PC-9 (cell line): ENCODE results near the gene CASS4. TPM values are rescaled to one million over a fixed set of nuclear protein-coding genes. Genes with fewer than 3 reads are reported as not detected.

Source experiments
- BruUV-seq: library from RNA; stranded (reverse); fragments of 400-500 nt; replicated peaks from 2 replicates; lab custom pipeline; 2021; lab: Mats Ljungman, UMichigan
- CTCF ChIA-PET: fragments of 300-600 bp; sonication (Branson Sonifier 250); formaldehyde crosslinking; loops from one replicate; lab custom pipeline; 2022; ENCODE audit warnings: antibody characterized with exemption; lab: Charles Lee
- POLR2A ChIA-PET: fragments of 300-600 bp; sonication (Branson Sonifier 250); formaldehyde crosslinking; loops from one replicate; lab custom pipeline; 2022; ENCODE audit warnings: antibody characterized with exemption; ENCODE audit not compliant: unreplicated experiment; lab: Charles Lee
- DNase-seq, 2 experiments: peaks; one replicate each; pipeline versions ENCODE4 v3.0.0 to v3.0.0-alpha.2; 2015 to 2022; ENCODE audit warnings: mixed read lengths in 1 of 2
- H2AFZ ChIP-seq: fragments of 200-600 bp; sonication (generic); 2 replicates; pipeline ENCODE4 v1.8.1; 2017; ENCODE audit warnings: antibody characterized with exemption
- H3F3A ChIP-seq: fragments of 200-600 bp; sonication (generic); 2 replicates; pipeline ENCODE4 v1.8.1; 2017; ENCODE audit warnings: antibody characterized with exemption, mild to moderate bottlenecking, low read depth; ENCODE audit not compliant: insufficient read depth
- H3K27ac ChIP-seq: fragments of 200-600 bp; sonication (generic); 2 replicates; pipeline ENCODE4 v1.6.1; 2016; ENCODE audit warnings: mixed run types
- H3K27me3 ChIP-seq: fragments of 200-600 bp; sonication (generic); 2 replicates; pipeline ENCODE4 v1.6.1; 2016; ENCODE audit warnings: low read depth, mixed run types; ENCODE audit not compliant: insufficient read depth
- H3K36me3 ChIP-seq: fragments of 200-600 bp; sonication (generic); 2 replicates; pipeline ENCODE4 v1.6.1; 2016; ENCODE audit warnings: low read depth, mixed run types
- H3K4me1 ChIP-seq: fragments of 200-600 bp; sonication (generic); replicated peaks from 2 replicates; pipeline ENCODE4 v1.6.1; 2016; ENCODE audit warnings: mixed run types; ENCODE audit not compliant: insufficient read depth
- H3K4me2 ChIP-seq: fragments of 200-600 bp; sonication (generic); 2 replicates; pipeline ENCODE4 v1.6.1; 2017; ENCODE audit warnings: mixed run types
- H3K4me3 ChIP-seq: fragments of 200-600 bp; sonication (generic); 2 replicates; pipeline ENCODE4 v1.6.1; 2016; ENCODE audit warnings: mixed run types
- H3K79me2 ChIP-seq: fragments of 200-600 bp; sonication (generic); 2 replicates; pipeline ENCODE4 v1.6.1; 2017; ENCODE audit warnings: low read depth, mixed run types
- H3K9me2 ChIP-seq: fragments of 200-600 bp; sonication (generic); 2 replicates; pipeline ENCODE4 v1.8.1; 2017; ENCODE audit warnings: mild to moderate bottlenecking; ENCODE audit not compliant: insufficient read depth
- H3K9me3 ChIP-seq: fragments of 200-600 bp; sonication (generic); 2 replicates; pipeline ENCODE4 v1.8.1; 2016; ENCODE audit warnings: low read depth; ENCODE audit not compliant: insufficient read depth
- H4K20me1 ChIP-seq: fragments of 200-600 bp; sonication (generic); 2 replicates; pipeline ENCODE4 v1.8.1; 2017; ENCODE audit not compliant: insufficient read depth
- EZH2 ChIP-seq: fragments of 200-600 bp; sonication (generic); IDR thresholded peaks from 2 replicates; pipeline ENCODE4 v1.8.0; 2017; ENCODE audit warnings: antibody characterized with exemption, low read depth
- intact Hi-C: fragments of 100-400 bp; cut with micrococcal nuclease; formaldehyde crosslinking; loops from one replicate; pipeline ENCODE4 v1.10.0; 2022; ENCODE audit not compliant: unreplicated experiment
- total RNA-seq: library from RNA; stranded (reverse); gene quantifications from 2 replicates; pipeline ENCODE4 v1.2.3, GENCODE V29; 2021
- TF ChIP-seq, protein P1 (sequence below): fragments of 200-600 bp; sonication (generic); conservative IDR thresholded peaks from 2 replicates; pipeline ENCODE4 v1.6.1; 2017; ENCODE audit warnings: mixed run types, antibody characterized with exemption, mild to moderate bottlenecking, moderate library complexity

CASS4 gene
- total RNA-seq, 1 experiment from 2014 or later, result 0.15 TPM

DNA sequence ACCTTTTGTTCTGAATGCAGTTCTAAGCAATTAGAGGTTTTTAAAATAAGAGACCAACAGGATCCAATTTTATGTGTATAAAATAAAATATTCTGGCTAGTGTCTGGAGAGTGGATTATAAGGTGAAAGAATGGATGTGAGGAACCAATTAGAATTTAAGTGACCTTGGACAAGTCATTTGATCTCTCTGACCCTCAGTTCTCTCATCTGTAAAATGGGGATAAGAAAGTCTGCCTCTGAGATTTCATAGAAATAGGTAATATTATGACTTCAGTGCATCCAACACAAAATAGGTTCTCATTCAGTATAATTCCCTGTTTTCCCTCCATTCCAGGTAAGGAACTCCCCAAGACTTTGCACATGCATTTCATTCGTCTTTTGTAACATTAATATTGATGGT, 18.9 kb downstream of the CASS4 start:
- intact Hi-C loops, result no loop called here
- H3K4me2 ChIP-seq, result no peak overlapping the region
- BruUV-seq, result no TSS peak
- H3K79me2 ChIP-seq, result no peaks in the 10 kb centered on the region
- H3K4me1 ChIP-seq, result no peaks in the 10 kb centered on the region
- POLR2A ChIA-PET, result no interaction called here
- no peaks in the 10 kb centered on the region for H3K9me2 ChIP-seq
- no peaks in the 10 kb centered on the region for H3K9me3 ChIP-seq
- CTCF ChIA-PET, result no interaction called here
- no peak for DNase-seq
- H3K4me3 ChIP-seq, result no peak overlapping the region
- H3F3A ChIP-seq, result no peaks in the 10 kb centered on the region
- no peaks in the 10 kb centered on the region for H3K27me3 ChIP-seq
- no peaks in the 10 kb centered on the region for H3K36me3 ChIP-seq
- no peaks in the 10 kb centered on the region for H4K20me1 ChIP-seq
- H2AFZ ChIP-seq, result no peak overlapping the region
- H3K27ac ChIP-seq, result no peak overlapping the region
- TF ChIP-seq, protein P1, sequence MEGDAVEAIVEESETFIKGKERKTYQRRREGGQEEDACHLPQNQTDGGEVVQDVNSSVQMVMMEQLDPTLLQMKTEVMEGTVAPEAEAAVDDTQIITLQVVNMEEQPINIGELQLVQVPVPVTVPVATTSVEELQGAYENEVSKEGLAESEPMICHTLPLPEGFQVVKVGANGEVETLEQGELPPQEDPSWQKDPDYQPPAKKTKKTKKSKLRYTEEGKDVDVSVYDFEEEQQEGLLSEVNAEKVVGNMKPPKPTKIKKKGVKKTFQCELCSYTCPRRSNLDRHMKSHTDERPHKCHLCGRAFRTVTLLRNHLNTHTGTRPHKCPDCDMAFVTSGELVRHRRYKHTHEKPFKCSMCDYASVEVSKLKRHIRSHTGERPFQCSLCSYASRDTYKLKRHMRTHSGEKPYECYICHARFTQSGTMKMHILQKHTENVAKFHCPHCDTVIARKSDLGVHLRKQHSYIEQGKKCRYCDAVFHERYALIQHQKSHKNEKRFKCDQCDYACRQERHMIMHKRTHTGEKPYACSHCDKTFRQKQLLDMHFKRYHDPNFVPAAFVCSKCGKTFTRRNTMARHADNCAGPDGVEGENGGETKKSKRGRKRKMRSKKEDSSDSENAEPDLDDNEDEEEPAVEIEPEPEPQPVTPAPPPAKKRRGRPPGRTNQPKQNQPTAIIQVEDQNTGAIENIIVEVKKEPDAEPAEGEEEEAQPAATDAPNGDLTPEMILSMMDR, result no peak
- TF ChIP-seq EZH2, result no peak

DNA sequence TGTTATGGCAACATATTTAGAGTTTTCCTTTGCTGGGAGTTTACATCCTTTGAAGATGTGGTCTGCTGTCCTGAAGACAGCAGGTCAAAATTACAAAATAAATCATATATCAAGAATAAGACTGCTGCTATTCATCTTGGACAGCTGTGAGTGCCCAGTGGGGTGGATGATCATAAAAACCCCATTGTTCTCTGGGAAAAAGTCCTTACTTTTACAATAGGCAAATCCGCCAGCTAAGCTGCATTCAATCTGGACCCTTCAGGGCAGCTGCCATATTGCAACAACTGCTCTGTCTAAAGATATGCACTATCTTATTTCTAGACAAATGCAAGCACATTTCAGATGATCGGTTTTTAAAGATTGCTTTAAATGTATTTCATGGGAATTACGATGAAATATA, 19.4 kb downstream of the CASS4 start:
- H3K4me3 ChIP-seq, result no peak overlapping the region
- no peaks in the 10 kb centered on the region for H3K27me3 ChIP-seq
- DNase-seq, result no peak
- BruUV-seq, result no TSS peak
- H2AFZ ChIP-seq, result no peak overlapping the region
- ChIA-PET CTCF (no interaction called here), POLR2A (no interaction called here)
- H3K9me2 ChIP-seq, result no peaks in the 10 kb centered on the region
- no peaks in the 10 kb centered on the region for H3K79me2 ChIP-seq
- no peaks in the 10 kb centered on the region for H3K9me3 ChIP-seq
- H3K27ac ChIP-seq, result no peak overlapping the region
- H4K20me1 ChIP-seq, result no peaks in the 10 kb centered on the region
- no peak for TF ChIP-seq EZH2
- TF ChIP-seq, protein P1, result no peak
- intact Hi-C loops, result no loop called here
- H3K4me1 ChIP-seq, result no peaks in the 10 kb centered on the region
- no peaks in the 10 kb centered on the region for H3K36me3 ChIP-seq
- H3F3A ChIP-seq, result no peaks in the 10 kb centered on the region
- H3K4me2 ChIP-seq, result no peak overlapping the region

DNA sequence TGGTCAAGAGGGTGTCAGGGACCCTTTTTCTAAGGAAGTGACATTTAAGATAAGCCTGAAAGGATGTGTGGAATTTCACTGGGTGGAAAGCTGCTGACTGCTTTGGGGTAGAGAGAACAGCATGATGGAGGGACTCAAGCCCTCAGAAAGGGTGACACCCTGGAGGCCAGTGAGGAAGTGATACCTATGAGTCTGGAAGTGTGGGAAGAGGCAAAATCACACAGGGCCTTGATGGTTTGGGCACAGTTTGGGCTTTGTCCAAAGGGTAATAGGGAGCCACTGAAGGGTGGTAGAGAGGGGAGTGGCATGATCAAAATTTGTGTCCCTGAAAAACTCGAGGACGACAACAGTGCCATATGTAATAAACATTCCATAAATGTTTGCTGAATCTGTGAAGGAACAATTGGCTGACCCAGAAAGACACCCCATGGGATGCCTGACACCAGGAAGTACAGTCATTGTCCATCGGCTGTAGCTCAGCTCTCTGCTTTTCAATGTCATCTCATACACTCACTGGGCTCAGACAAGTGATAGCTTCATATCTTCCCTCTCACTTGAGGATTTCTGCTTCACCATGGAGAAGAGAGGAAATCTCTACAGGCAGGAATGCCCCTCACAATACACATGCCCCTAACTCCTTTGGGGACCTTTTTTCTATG, 21.3 kb downstream of the CASS4 start:
- Histone ChIP-seq H3K4me2 (no peak overlapping the region), H3K27ac (no peak overlapping the region), H3K9me2 (no peaks in the 10 kb centered on the region), H2AFZ (no peak overlapping the region), H3K36me3 (no peaks in the 10 kb centered on the region), H3K9me3 (no peaks in the 10 kb centered on the region), H3K27me3 (no peaks in the 10 kb centered on the region), H3K79me2 (no peaks in the 10 kb centered on the region), H4K20me1 (no peaks in the 10 kb centered on the region), H3F3A (no peaks in the 10 kb centered on the region), H3K4me1 (no peaks in the 10 kb centered on the region), H3K4me3 (no peak overlapping the region)
- intact Hi-C loops, result no loop called here
- ChIA-PET CTCF (interaction anchor here (0.5 to 0.7 kb wide), 2 partner anchors 18 to 20 kb away, joined by 3 to 6 read pairs; no protein-coding TSS in a partner anchor), POLR2A (no interaction called here)
- TF ChIP-seq, protein P1, result no peak
- TF ChIP-seq EZH2, result no peak
- DNase-seq, result no peak
- BruUV-seq, result no TSS peak
